GM19452 (cell line): ENCODE measurements around the gene PPDPF.
"Not testable (repeated sequence)": the region's sequence is repeated elsewhere in the genome, so short reads cannot be mapped to it uniquely, and the experiment has no call there.

Source experiments
- ATAC-seq: cut with Tn5 transposase; IDR thresholded peaks from one replicate; pipeline ENCODE4 v1.9.1; 2021; ENCODE audit not compliant: unreplicated experiment

The PPDPF gene

GRCh38 chr20:63499338-63499969 is 21.1 kb upstream of the PPDPF start:
- no peak for ATAC-seq

- ATAC-seq: no peak
Measured at GRCh38 chr20:63500151-63500901, 20.2 kb upstream of the PPDPF start.

- no peak for ATAC-seq
Measured at GRCh38 chr20:63500902-63501817, 19.4 kb upstream of the PPDPF start.

- no peak for ATAC-seq
Measured at GRCh38 chr20:63501818-63502670, 18.5 kb upstream of the PPDPF start.

DNA sequence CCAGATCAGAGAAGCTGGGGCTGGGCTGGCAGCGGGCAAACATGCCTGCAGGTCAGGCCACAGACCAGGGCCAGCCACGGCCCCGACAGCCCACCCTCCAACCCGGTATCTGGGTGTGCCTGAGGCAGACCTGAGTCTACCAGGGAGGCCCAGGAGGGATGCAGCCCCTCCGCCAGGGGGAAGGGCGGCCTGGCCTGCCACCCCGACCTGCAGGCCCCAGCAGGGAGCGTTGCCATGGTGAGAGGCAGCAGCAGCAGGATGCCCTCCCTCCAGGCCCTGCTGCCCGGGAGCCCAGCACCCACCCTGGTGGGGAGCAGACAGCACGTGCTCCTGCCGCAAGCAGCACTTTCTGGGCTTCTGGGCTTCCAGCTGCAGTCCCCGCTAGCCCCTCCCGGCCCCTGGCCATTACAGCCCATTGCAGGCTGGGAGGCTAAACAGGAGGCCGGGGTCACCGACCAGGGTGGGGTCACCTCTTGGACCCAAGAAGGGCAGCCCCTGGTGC is 17.8 kb upstream of the PPDPF start:
- ATAC-seq: no peak

- ATAC-seq: no peak
Measured at GRCh38 chr20:63503524-63503923, 17.0 kb upstream of the PPDPF start.

DNA sequence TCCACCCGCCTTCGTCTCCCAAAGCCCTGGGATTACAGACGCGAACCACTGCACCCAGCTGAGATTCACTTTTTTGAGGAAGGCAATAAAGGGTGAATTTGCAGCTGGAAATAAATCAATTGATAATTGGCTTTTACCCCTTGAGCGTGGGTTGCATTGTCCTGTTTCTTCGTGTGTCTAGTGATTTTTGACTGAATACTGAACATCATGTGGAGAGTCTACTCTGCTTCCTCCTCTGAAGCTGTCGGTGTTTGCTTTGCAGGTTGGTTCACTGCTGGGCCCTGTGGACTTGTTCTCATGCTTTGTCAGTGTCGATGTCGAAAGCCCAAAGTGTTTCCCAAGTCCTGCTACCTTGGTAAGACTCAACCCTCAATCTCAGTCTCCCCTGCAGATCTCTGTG is 15.9 kb upstream of the PPDPF start:
- no peak for ATAC-seq

- no peak for ATAC-seq
Measured at GRCh38 chr20:63505281-63505680, 15.3 kb upstream of the PPDPF start.

- no peak for ATAC-seq
Measured at GRCh38 chr20:63505723-63506122, 14.8 kb upstream of the PPDPF start.

DNA sequence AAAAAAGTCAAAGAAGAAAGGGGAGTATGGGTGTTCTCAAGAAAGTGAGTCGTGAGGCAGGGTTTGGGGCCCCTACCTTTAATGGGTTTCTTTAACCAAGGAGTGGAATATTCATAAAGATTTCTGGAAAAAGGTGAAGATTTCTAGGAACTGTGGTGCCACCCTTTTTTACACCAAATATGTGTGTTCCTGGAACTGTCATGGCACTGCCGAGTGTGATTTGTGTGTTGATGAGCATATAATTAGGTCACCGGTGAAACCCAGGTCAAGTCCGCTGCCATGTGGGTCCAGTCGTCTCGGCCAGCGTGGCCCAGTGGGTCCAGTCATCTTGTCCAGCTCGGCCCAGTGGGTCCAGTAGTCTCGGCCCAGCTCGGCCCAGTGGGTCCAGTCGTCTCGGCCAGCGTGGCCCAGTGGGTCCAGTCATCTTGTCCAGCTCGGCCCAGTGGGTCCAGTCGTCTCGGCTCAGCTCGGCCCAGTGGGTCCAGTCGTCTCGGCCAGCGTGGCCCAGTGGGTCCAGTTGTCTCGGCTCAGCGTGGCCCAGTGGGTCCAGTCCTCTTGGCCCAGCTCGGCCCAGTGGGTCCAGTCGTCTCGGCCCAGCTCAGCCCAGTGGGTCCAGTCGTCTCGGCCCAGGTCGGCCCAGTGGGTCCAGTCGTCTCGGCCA is 13.4 kb upstream of the PPDPF start:
- no peak for ATAC-seq

GRCh38 chr20:63508072-63508768 is 12.3 kb upstream of the PPDPF start:
- ATAC-seq: no peak

- ATAC-seq: no peak
Measured at GRCh38 chr20:63509088-63509564, 11.4 kb upstream of the PPDPF start.

GRCh38 chr20:63513207-63513606 is 7.4 kb upstream of the PPDPF start:
- no peak for ATAC-seq

DNA sequence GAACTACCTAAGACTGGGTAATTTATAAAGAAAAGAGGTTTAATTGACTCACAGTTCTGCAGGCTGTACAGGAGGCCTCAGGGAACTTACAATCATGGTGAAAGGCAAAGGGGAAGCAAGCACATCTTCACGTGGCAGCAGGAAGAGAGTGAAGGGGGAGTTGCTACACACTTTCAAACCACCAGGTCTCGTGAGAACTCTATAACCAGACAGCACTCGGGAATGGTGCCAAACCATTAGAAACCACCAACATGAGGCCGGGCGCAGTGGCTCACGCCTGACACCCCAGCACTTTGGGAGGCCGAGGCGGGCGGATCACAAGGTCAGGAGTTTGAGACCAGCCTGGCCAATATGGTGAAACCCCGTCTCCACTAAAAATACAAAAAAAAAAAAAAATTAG is 6.0 kb upstream of the PPDPF start:
- ATAC-seq: not testable (repeated sequence)

GRCh38 chr20:63517376-63518309 is 2.9 kb upstream of the PPDPF start:
- ATAC-seq: no peak

GRCh38 chr20:63518351-63518861 is 2.2 kb upstream of the PPDPF start:
- no peak for ATAC-seq

DNA sequence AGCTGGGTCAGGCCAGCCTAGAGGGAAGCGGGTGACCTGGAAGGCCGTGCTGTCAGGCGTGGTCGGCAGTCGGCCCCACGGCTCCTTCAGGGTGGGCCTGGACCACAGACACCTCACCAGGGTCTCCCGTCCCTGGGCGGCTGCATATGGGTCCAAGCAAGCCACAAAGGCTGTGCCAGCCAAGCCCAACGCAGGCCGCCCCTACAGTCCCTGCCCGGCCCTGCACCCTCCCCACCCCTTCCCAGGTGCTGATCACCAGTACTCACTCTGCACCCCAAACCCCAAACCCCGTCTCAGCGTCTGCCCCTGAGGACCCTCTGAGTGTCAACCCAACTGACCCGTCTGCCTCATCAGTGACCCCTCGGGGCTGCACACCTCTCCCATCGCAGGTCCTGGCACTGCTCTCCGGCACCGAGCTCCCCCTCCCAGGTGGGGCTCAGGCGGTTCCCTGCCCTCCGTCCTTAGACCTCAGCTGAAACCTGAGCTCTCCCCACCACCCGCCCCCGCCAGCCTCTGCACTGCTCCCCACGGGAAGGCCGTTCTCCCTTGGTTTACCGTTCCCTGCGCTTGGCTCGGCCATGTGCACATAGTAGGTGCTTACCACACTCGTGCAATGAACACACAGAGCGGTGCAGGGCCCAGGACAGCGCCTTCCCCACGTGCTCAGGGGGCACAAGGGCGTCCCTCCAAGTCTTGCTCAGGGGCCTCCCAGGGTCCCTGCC is 1.5 kb upstream of the PPDPF start:
- ATAC-seq: no peak
